Measurements from ENCODE around the gene ELAC2.

ELAC2 gene, protein sequence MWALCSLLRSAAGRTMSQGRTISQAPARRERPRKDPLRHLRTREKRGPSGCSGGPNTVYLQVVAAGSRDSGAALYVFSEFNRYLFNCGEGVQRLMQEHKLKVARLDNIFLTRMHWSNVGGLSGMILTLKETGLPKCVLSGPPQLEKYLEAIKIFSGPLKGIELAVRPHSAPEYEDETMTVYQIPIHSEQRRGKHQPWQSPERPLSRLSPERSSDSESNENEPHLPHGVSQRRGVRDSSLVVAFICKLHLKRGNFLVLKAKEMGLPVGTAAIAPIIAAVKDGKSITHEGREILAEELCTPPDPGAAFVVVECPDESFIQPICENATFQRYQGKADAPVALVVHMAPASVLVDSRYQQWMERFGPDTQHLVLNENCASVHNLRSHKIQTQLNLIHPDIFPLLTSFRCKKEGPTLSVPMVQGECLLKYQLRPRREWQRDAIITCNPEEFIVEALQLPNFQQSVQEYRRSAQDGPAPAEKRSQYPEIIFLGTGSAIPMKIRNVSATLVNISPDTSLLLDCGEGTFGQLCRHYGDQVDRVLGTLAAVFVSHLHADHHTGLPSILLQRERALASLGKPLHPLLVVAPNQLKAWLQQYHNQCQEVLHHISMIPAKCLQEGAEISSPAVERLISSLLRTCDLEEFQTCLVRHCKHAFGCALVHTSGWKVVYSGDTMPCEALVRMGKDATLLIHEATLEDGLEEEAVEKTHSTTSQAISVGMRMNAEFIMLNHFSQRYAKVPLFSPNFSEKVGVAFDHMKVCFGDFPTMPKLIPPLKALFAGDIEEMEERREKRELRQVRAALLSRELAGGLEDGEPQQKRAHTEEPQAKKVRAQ

DNA sequence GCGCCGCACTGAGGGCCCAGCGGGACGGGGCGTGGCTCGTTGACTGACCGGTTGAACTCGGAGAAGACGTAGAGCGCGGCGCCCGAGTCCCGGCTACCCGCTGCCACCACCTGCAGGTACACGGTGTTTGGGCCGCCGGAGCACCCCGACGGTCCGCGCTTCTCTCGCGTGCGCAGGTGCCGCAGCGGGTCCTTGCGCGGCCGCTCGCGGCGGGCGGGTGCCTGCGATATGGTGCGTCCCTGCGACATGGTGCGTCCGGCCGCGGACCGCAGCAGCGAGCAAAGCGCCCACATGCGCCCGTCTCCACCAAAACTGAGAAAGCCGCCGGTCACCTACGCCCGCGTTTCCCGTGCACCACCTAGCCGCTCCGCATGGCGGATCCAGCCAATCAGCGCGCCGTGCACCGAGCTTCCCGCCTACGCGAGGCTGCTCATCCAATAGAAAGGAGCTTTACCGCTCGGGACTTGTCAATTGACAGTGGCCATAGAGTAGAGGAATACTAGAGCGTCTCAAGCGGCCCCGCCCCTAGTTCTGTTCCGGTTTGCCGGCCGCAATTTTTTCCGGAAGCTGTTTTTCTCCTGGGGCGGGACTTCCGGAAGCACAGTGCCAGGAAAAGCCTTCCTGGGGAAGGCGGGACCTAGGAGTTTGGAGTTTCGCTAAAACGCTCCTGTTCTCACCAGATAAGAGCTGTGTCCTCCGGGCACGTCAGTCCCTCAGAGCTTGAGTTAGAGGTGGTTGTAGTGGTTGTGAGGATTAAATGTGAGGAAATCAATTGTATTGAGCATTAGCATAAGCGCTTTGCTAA, at the start of gene ELAC2:
TSS of gene ELAC2 (minus strand) at position 373 of the 805 bp plus-strand sequence. CDS start at position 293, 80 bp downstream.
- DNase-seq, result peak; percentile 95

DNA sequence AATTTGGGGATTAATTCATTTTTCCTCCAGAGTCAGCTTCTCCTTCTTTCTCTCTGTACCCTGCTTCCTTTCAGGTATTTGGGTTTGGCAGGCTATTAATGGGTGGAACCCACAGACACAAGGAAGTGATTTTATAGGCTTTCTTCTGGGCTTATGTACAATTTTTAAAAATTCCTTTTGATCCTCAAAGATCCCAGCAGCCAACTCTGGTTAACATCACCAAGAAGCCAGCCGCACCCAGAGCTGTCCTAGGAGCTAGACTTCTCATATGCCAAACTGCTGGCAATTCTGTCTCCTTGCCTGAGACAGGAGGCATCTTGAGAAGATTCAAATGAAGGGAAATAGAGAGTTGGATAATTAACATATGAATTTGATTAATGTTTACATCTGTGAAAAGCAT, 47.2 kb upstream of the ELAC2 start:
- DNase-seq, result no peak

DNA sequence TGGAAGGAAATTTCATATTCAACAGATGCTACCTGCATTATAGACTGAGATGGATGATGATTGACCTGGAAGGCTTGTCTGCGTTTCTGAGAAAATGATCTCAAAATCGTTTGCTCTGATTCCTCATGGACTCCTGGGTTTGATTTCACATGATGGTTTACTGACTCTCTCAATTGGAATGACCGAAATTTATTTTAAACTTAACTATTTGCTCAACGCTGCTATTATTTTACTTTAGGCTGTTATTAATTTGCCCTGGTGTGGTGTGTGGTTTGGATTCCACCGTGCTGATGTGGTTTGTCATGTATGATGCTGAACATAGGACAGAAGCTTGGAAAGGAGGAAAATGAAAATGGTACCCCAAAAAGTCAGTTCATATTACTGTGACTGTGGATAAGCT, 37.3 kb upstream of the ELAC2 start:
- no peak for DNase-seq

DNA sequence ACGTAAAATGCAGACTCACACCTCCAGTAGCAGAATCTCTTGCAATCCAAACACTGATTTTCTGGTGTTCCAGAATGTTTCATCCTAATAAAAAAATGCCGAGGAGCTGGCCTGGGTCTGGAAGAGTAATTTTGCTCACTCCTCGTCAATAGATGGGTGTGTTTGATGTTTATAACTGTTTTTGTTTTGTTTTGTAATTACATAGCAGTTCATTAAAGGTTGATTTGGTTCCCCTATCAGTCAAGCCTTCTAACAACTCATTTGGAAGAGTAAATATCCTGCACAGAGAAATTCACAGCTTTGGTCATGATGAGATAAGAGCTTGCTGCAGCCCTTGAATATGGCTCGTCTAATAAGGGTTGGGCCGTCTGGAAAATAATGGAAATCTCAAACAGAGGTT, 36.8 kb upstream of the ELAC2 start:
- DNase-seq, result no peak

DNA sequence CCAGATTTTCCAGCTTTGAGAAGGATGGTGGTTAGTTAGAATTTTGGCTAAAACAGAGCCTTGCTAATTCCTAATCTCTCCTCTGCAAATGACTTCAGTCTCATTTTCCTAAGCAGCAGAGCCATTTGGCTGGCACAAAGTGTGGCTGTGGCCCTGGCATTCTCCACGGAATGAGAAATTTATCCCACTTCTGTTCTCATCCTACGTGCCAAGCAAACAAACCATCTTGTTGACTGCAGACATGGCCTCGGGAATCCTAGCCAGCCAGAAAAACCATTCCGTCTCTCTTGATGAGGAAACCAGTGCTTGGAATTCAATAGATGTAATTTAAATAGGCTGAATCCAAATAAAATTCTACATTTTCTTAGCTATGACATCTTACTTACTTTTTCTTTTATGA, 34.1 kb upstream of the ELAC2 start:
- no peak for DNase-seq

DNA sequence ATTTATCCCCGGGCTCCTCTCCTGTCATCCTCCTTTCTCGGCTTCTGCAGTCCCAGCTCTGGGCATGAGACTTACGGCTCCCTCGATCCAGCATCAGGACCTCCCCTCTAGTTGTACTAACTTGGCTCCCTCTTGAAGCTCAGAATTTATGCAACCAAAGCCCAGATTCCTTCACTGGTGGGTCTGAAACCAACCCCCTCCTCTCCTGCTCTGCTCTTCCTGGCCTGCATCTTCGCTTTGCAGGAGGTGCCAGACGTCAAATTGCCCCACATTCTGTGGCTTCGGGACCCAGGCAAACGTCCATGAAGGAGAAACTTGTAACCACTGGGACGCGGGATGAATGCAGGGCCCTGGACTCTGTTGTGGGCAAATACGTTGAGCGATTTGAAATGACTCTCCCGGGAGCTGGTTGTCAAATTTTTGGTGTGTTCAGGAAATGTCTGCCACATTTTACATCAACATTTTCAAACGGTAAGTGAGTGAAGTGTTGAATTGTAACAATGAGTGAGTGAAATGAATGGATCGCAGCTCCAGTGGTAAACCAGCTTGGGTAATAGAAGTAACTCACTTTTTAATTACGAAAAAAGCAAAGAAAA, 29.3 kb upstream of the ELAC2 start:
- DNase-seq, result no peak

DNA sequence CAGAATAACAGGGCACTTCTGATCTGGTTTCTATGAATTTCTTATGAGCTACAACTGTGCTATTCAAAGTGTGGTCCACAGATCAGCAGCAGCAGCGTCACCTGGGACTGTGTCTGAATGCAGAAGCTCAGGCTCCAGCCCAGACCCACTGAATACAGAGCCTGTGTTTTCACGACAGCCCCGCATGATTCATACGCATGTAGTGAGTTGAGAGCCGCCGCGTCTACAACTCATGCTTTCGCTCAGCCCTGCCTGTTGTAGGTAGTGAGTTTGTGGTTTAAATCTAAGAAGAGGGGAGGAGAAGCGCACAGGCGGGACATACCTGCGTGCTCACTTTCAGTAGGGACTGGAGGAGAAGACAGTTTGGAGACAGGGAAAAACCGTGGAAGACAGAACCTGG, 28.5 kb upstream of the ELAC2 start:
- no peak for DNase-seq

DNA sequence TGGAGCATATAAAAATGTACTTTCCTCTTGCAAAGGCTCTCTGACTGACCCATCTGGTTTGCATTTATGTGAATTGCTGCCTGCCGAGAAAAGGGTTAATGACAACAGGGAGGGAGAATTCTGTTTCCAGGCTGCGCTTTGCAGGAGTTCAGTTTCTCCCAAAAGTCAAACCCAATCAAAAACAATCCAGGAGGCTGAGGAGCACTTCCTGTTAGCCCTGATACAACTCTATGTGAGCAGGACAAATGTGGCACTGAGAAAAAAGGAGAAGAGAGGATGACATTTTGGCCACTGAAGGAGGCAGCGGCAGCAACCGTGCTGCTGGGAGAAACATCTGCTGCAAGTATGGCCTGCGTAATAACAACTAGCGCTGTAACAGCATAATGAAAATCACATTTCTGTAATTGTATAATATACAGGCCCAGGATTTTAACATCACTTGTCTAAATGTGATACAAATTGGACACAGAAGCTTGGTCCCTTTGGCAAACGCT, 26.8 kb upstream of the ELAC2 start:
- no peak for DNase-seq

DNA sequence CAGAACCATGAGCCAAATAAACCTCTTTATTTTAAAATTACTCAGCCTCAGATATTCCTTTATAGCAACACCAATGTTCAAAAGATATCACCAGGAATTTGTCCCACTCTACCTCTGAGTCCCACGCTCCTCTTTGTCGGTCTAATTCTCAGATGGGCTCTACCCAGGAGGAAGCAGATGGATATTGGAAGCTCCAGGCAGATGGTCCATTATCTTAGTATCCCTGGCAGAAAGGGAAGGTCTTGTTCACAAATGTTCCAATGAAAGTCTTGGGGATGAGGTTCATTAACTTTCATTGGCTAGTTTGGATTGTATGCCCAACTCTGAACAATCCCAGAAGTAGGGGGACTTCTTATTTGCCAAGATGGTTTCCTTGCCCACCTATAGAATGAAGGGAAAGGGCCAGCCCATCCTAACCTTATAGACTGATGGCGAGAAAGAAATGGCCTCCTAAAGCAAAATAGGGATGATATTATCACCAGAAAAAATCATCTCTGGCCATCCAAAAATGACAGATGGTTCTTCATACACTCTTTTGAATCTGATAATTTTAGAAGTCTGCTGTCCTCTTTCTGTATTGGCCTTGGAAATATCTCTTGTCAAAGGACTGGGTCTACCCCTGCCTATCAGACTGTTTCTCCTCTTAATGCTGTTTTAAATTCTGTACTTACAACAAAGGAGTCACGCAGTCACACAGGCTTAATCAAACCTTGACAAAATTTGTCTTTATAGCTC, 21.3 kb upstream of the ELAC2 start:
- no peak for DNase-seq

DNA sequence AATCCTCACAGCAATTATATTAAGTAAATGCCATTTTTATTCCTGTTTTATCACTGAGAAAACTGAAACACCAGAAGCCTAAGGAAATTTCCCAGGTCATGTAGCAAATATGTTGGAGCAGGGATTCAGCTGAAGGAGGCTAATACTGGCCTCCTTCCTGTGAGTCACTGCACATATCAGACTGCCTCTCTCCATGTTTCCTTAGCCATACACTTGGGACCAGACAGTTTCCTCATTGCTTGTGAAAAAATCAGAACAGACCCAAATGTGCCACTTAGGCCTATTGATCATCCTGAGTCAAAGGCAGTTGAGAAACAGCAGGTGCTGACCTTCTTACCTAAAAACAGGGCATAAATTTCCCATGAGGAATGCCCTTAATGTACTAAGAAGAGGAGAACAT, 18.9 kb upstream of the ELAC2 start:
- DNase-seq, result no peak

DNA sequence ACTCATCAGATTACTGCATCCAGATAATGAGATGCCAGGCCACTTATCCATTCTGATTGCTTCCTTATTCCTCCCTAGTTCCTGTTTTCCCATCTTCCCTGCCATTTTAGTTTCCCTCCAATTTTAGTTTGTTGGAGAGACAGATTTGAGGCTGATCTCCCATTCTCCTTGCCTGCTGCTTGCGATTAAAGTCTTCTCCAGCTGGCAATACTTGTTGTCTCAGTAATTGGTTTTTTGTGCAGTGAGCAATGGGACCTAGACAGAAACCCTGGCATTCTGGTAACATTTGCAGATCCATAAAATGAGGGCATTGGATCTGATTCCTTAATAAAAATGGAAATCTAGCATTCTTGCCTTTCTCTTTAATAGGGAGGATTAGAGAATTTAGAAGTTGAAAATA, 17.6 kb upstream of the ELAC2 start:
- no peak for DNase-seq

DNA sequence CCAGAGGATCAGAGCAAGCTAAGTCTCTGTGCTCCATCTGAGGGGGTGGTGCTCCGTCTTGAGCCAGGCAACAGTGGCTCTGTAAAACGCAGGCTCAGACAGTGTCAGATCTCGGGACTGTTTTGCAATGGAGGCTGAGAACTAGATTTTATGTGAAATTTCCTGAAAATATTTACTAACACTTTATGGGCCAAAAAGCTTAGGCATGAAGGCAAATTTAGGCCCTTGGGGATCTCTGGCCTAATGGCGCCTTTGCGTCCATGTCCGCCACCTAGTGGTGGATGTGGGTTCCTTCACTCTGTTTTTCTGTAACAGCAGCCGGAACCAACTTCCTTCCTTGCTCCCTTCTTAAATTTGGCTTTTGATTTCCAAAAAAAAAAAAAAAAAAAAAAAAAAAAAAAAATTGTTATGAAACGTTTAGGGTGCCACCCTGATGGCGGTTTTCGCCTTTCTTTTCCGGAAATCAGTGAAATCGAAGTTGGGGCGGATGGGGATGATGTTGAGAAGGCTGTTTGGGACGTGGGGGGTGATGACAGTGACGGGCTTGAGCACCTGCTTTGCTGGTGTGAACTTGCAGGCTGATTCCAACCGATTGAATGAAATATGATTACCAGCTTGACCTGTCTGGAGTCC, 14.0 kb upstream of the ELAC2 start:
- DNase-seq, result peak; percentile 0

DNA sequence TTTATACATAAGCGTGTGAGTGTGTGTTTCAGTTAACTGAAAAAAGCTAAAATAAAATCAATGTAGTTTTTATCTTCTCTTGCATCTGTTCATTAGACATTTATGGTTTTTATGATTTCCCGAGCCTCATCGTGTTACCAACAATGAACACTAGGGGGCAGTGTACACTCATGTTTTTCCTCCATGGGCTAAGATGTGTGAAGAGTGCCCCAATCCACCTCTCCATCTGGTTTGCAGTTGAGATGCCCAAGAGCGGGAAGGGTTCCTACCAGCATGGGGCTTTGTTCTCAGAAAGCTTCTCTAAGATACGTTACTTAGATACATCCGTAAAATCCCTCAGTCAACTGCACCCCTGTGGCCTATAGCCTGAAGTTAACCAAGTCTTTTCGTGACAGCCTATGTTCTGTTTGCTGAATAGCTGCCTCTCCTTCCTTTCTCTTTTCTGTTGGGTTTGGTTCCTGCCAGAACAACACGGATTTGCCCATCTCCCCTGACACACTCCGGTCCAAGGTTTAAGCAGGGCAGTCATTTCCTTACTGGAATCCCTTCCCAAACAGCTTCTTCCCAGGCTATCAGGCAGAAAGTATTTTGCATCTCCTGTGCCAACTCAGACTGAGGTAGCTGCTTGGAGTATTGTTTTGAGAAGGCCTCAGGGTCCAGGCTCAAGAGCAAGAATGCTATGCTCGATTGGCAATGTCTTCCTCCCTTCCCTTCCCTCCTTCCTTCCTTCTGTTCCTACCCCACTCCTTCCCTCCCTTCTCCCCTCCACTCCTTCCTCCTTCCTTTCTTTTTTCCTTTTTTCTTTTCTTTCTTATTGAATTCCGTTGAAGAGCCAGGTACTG, 12.9 kb upstream of the ELAC2 start:
- DNase-seq, result peak; percentile 1

DNA sequence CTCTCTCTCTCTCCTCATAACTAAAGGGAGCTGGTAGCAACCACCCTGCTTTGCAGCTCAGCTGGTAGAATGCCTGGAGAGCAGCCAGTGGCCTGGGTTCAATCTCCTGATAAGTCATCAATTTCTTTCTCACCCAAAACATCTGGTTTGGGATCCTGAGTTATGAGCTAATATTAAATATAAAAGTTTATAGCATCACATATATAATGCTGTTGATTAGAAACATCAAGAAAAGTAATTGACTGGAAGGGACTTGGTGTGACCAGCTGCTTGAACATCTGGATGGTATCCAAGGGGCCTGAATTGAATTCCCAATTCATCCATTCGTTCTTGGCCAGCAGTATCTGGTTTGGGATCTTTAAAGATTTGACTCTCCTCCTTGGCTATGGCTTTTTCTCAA, 12.2 kb upstream of the ELAC2 start:
- DNase-seq, result no peak

DNA sequence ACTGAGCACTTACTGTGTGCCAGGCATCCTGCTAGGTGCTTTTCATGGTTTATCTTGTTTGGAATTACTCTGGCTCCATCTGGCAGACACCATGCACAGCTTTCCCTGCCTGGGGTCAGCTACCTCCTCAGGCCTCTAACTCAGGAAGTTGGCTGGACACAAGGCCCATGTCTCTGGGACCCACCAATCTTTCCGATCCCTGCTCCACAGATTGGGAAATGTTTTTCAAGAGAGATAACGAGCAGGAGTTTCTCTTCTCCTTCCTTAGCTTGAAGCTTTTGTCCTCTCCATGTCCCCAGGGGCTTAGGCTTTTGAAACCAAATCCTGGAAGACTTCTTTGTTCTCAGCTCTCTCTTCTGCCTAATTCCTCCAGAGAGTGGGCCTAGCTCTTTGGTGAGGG, 11.5 kb upstream of the ELAC2 start:
- no peak for DNase-seq

DNA sequence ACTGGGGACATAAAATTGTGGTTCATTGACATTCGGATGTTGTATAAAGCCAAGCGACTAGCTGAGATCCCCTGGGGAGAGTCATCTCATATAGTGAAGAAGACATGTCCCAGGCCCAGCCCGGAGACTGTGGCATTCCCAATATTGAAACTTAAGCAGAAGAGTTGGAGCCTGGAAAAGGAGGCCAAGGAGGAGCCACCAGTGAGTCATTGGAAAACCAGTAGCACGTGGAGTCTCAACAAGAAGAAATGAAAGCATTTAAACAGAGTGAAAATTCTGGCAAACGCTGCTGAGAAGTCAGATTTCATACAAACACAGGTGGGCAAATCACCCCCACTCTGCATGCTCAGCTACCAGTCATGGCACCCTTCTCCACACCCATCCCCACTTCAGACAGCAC, 9.4 kb upstream of the ELAC2 start:
- no peak for DNase-seq

DNA sequence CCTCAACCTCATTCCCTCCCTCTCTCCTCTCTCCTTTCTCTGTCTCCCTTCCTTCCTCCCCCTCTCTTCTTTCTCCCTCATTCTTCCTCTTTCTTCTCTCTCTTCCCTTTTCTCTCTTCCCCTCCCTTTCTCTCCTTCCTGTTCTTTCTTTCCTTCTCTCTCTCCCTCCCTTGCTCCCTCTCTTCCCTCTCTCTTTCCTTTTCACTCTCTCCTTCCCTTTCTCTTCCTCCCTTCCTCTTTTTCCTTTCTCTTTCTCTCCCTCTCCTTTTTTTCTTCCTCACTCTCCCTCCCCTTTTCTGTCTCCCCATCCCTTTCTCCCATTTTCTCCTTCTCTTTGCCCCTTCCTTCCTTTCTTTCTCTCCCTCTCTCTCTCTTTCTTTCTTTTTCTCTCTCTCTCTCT, 7.9 kb upstream of the ELAC2 start:
- DNase-seq, result no peak

DNA sequence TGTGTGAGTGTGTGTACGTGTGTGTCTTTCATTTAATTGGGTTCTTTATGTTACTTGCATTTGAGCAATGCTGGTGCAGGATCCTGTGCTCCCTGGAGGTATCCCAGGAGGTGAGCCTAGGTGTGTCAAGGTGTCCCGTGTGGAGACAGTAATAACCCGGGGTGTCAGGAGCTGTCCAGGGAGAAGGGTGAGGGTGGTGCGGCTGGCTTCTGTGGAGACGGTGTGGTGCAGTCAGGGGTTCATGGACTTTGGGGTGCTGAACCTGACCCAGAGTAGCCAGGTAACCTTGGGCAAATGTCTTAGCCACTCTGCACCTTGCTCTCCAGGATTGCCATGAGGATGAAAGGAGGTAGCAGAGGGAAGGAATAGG, 7.4 kb upstream of the ELAC2 start:
- no peak for DNase-seq

DNA sequence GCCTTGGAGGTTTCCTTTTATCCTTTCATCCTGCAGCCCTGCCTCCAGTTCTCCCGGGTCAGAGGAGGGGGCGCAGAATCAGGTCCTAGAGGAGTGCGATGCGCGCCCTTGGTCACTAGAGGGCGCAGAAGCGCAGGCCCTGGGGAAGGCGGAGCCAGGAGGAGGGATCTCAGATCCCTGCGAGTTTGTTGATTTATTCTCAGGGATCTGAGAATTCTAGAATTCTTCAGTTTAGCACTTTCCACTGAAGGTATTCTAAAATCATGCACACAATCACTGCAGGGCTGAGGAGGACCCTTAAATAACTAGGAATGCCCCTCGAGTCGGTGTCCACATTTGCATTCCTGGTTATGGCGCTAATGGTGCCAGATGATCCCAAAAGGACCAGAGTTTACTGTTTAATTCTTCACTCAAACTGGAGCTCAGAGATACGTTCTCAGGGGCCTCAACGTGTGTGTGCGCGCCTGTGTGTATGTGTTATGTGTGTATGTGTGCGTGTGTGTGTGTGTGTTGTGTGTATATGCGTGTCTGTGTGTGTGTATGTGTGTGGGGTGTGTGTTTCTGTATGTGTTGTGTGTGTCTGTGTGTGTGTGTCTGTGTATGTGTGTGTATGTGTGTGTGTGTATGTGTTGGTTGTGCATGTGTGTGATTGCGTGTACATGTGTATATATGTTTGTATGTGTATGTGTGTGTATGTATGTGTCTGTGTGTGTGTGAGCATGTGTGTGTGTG, 6.9 kb upstream of the ELAC2 start:
- peak; percentile 60 for DNase-seq

DNA sequence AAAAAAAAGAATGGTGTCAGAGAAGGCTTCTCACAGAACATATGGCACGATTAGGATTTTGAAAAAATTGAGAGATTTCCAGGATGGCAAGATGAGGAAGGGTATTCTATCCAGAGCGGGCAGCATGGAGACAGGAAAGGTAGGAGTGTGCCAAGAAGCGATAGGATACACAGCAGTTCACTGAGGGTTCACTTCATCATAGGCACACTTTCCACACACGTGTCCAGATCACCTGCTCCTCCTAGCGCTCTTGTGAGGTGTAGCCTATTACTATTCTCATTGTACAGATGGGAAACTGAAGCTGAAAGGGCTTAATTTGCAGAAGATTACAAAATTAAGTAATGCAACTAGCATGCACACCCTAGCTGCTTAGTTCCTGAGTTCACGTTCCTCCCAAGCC, 6.2 kb upstream of the ELAC2 start:
- no peak for DNase-seq

Data from GDM1 (cell line).